ENCODE results near the gene PPFIBP1.

PPFIBP1 gene

DNA sequence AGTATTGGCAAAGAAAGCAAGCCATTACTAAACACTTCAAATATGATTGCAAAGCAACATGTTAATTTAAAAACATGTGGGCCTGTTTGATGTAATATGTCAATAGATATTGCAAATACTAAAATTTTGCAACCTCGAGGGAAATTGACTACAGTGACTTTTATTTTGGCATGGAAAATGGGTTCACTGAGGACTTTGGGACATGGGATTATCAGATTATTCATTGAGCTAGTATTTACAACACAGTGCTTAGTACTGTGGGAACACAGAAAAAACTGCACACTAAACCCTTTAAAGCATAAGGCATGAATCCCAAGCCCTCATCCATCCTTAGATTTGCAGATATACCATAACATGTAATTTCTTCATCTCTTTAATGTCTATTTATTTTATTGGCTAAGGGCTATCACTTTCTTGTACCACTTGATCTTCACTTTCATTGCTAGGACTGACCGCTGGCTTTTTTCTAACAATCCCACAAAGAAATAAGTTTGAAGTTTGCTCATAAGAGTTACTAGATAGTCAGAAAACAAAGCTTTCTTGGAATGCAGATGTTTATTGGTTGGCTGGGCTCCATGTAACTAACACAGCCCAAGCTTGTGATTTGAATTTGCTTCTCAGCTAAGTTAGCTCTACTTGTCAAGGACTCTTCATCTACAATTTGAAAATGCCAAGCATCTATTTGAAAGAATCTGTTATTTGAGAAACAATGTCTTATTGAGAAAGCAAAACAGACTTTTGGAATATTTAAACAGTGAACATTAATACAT, 48.7 kb downstream of the PPFIBP1 start:
- no peaks in the 10 kb centered on the region for H3K9me3 ChIP-seq (ENCODE audit: control insufficient read depth, low read length)
- H3K18ac ChIP-seq (ENCODE audit: low read depth in 1 of 2, low read length in 2 of 2), result no peak overlapping the region

DNA sequence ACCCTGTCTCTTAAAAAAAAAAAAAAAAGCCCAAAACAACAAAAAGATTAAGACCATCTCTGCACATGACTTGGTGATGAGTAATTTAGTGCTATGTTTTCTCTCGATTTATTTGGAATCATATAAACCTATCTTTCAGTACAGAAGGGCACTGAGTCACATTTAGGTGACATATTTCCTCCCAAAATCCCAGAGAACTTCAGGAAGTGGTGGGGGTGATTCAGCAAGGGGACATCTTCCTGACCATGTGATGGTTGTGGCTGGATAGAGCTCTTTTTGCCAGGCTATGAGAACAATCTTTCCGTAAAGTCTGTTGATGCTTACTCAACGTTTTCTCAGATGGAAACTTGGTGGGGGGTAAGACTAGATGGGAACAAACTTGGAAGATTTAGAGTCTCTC, 50.0 kb downstream of the PPFIBP1 start:
- 0% methylated on average over 2 of the region's 3 CpGs for WGBS
- peak overlapping the region in 1 of 2 experiments; percentile 4 for H3K18ac ChIP-seq (ENCODE audit: low read depth in 1 of 2, low read length in 2 of 2)
- H3K4me2 ChIP-seq (ENCODE audit: low read length, poor library complexity, severe bottlenecking), result no peak overlapping the region

More for the DNA sequence above, 48.7 kb downstream of the PPFIBP1 start:
- H4K91ac ChIP-seq (ENCODE audit: low read length), result no peak overlapping the region
- no peaks in the 10 kb centered on the region for H3K27me3 ChIP-seq (ENCODE audit: control insufficient read depth in 1 of 2, insufficient read depth in 1 of 2, low read length in 2 of 2)
- H4K8ac ChIP-seq (ENCODE audit: low read length), result no peak overlapping the region
- no peak overlapping the region for H3K4me2 ChIP-seq (ENCODE audit: low read length, poor library complexity, severe bottlenecking)
- no peak overlapping the region for H2BK120ac ChIP-seq (ENCODE audit: low read depth, low read length)
- H3K4me3 ChIP-seq (ENCODE audit: insufficient read depth in 1 of 2, low read depth in 1 of 2, low read length in 2 of 2), result no peak overlapping the region
- H2AFZ ChIP-seq (ENCODE audit: low read depth, low read length), result no peak overlapping the region
- H2BK5ac ChIP-seq (ENCODE audit: low read depth, low read length, poor library complexity, severe bottlenecking), result no peak overlapping the region
- H3K79me1 ChIP-seq (replicated peaks; ENCODE audit: low read length, poor library complexity, severe bottlenecking), result peaks cover 6% of the 10 kb centered on the region
- peaks cover 0 to 13% of the 10 kb centered on the region in 2 experiments for H3K36me3 ChIP-seq (ENCODE audit: control insufficient read depth in 1 of 2, insufficient read depth in 2 of 2, low read depth in 1 of 2, low read length in 2 of 2)
- H3K4me1 ChIP-seq (ENCODE audit: control insufficient read depth, insufficient read depth, low read depth, low read length), result peaks cover 3% of the 10 kb centered on the region
- DNase-seq, result peak; percentile 61
- H3K23ac ChIP-seq (ENCODE audit: low read length in 2 of 2), result no peak overlapping the region
- H2BK15ac ChIP-seq (ENCODE audit: low read depth, poor library complexity, severe bottlenecking), result no peak overlapping the region
- H2BK12ac ChIP-seq (ENCODE audit: low read length in 2 of 2), result no peak overlapping the region
- no peak overlapping the region for H3K4ac ChIP-seq (ENCODE audit: low read depth in 1 of 2, low read length in 2 of 2)
- H3K9ac ChIP-seq (ENCODE audit: low read length), result peak overlapping the region; percentile 84
- no peak overlapping the region for H2AK5ac ChIP-seq (ENCODE audit: low read length, severe bottlenecking)
- no peak overlapping the region for H3K27ac ChIP-seq (ENCODE audit: low read length, poor library complexity, severe bottlenecking)
- H3K14ac ChIP-seq (ENCODE audit: low read length in 2 of 2), result no peak overlapping the region
- WGBS, result 46% methylated on average over 2 of the region's 2 CpGs

DNA sequence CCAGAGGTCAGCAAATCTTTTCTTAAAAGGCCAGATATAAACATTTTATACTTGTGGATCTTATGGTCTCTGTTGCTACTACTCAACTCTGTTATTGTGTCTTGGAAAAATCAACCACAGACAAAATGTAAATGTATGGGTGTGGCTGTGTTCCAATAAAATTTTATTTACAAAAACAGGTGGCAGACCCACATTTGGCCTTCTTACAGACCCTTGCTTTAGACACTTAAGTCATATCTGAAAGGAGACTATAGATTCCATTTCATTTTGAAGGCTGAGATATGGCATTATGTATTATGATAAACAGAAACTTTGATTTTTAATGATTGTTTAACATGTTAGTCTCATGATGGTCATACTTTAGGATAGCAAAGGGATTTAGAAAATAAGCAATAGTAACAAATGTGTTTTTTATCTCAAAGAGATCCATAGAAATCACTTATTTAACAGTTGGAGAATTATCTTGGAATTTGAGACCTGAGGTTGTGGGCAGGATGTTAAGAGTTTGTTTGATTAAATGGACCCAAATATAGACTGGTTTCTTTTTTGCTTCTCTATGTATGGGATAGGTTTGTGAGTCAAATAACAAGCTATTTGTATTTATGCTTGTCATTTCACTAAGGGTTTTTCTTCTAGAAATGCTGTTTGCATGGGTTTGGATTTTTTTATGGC, 51.2 kb downstream of the PPFIBP1 start:
- no peak overlapping the region for H3K4ac ChIP-seq (ENCODE audit: low read depth in 1 of 2, low read length in 2 of 2)
- H3K23ac ChIP-seq (ENCODE audit: low read length in 2 of 2), result no peak overlapping the region
- no peak overlapping the region for H2BK15ac ChIP-seq (ENCODE audit: low read depth, poor library complexity, severe bottlenecking)
- no peak overlapping the region for H3K4me3 ChIP-seq (ENCODE audit: insufficient read depth in 1 of 2, low read depth in 1 of 2, low read length in 2 of 2)
- H2AFZ ChIP-seq (ENCODE audit: low read depth, low read length), result no peak overlapping the region
- no peak overlapping the region for H2BK120ac ChIP-seq (ENCODE audit: low read depth, low read length)
- peaks cover 3% of the 10 kb centered on the region for H3K4me1 ChIP-seq (ENCODE audit: control insufficient read depth, insufficient read depth, low read depth, low read length)
- no peaks in the 10 kb centered on the region for H3K27me3 ChIP-seq (ENCODE audit: control insufficient read depth in 1 of 2, insufficient read depth in 1 of 2, low read length in 2 of 2)
- H3K79me1 ChIP-seq (replicated peaks; ENCODE audit: low read length, poor library complexity, severe bottlenecking), result peaks cover 9% of the 10 kb centered on the region
- no peak overlapping the region for H4K91ac ChIP-seq (ENCODE audit: low read length)
- H3K18ac ChIP-seq (ENCODE audit: low read depth in 1 of 2, low read length in 2 of 2), result no peak overlapping the region
- no peak overlapping the region for H2AK5ac ChIP-seq (ENCODE audit: low read length, severe bottlenecking)
- no peak overlapping the region for H3K14ac ChIP-seq (ENCODE audit: low read length in 2 of 2)
- H3K27ac ChIP-seq (ENCODE audit: low read length, poor library complexity, severe bottlenecking), result no peak overlapping the region
- H3K36me3 ChIP-seq (ENCODE audit: control insufficient read depth in 1 of 2, insufficient read depth in 2 of 2, low read depth in 1 of 2, low read length in 2 of 2), result peaks cover 4 to 33% of the 10 kb centered on the region in 2 experiments
- H3K4me2 ChIP-seq (ENCODE audit: low read length, poor library complexity, severe bottlenecking), result no peak overlapping the region
- no peak overlapping the region for H2BK5ac ChIP-seq (ENCODE audit: low read depth, low read length, poor library complexity, severe bottlenecking)
- no peak overlapping the region for H4K8ac ChIP-seq (ENCODE audit: low read length)
- H3K9me3 ChIP-seq (ENCODE audit: control insufficient read depth, low read length), result no peaks in the 10 kb centered on the region
- peak; percentile 55 for DNase-seq
- H2BK12ac ChIP-seq (ENCODE audit: low read length in 2 of 2), result no peak overlapping the region
- peak overlapping the region; percentile 84 for H3K9ac ChIP-seq (ENCODE audit: low read length)

More for the DNA sequence above, 50.0 kb downstream of the PPFIBP1 start:
- no peak overlapping the region for H3K14ac ChIP-seq (ENCODE audit: low read length in 2 of 2)
- H2BK120ac ChIP-seq (ENCODE audit: low read depth, low read length), result no peak overlapping the region
- no peak overlapping the region for H3K4ac ChIP-seq (ENCODE audit: low read depth in 1 of 2, low read length in 2 of 2)
- no peaks in the 10 kb centered on the region for H3K27me3 ChIP-seq (ENCODE audit: control insufficient read depth in 1 of 2, insufficient read depth in 1 of 2, low read length in 2 of 2)
- no peak overlapping the region for H2AK5ac ChIP-seq (ENCODE audit: low read length, severe bottlenecking)
- H3K36me3 ChIP-seq (ENCODE audit: control insufficient read depth in 1 of 2, insufficient read depth in 2 of 2, low read depth in 1 of 2, low read length in 2 of 2), result peaks cover under 1 to 26% of the 10 kb centered on the region in 2 experiments
- peak overlapping the region; percentile 68 for H3K27ac ChIP-seq (ENCODE audit: low read length, poor library complexity, severe bottlenecking)
- peaks cover 4% of the 10 kb centered on the region for H3K79me1 ChIP-seq (replicated peaks; ENCODE audit: low read length, poor library complexity, severe bottlenecking)
- no peak overlapping the region for H2AFZ ChIP-seq (ENCODE audit: low read depth, low read length)
- no peak overlapping the region for H4K8ac ChIP-seq (ENCODE audit: low read length)
- no peak overlapping the region for H2BK5ac ChIP-seq (ENCODE audit: low read depth, low read length, poor library complexity, severe bottlenecking)
- peak; percentile 94 for DNase-seq
- peak overlapping the region in 1 of 2 experiments; percentile 5 for H2BK12ac ChIP-seq (ENCODE audit: low read length in 2 of 2)
- no peak overlapping the region for H2BK15ac ChIP-seq (ENCODE audit: low read depth, poor library complexity, severe bottlenecking)
- peak overlapping the region; percentile 84 for H3K9ac ChIP-seq (ENCODE audit: low read length)
- no peak overlapping the region for H3K4me3 ChIP-seq (ENCODE audit: insufficient read depth in 1 of 2, low read depth in 1 of 2, low read length in 2 of 2)
- H3K23ac ChIP-seq (ENCODE audit: low read length in 2 of 2), result no peak overlapping the region
- no peaks in the 10 kb centered on the region for H3K9me3 ChIP-seq (ENCODE audit: control insufficient read depth, low read length)
- H4K91ac ChIP-seq (ENCODE audit: low read length), result no peak overlapping the region
- peaks cover 3% of the 10 kb centered on the region for H3K4me1 ChIP-seq (ENCODE audit: control insufficient read depth, insufficient read depth, low read depth, low read length)

DNA sequence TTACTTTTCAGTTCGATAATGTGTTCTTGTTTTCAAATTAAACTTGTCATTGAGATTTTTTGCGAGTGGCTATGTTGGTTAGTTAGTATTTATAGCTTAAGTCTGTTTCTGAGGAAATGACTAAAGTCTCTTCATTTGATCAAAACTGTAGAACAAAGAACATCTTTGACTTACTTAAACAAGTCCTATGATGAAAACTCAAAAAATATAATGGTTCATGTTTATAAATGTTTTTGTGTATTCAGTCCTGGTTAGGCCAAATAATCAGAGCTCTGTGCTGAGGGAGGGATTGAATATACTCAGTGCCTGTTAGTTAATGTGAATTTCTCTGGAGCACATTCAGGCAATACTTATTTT, 51.7 kb downstream of the PPFIBP1 start:
- DNase-seq, result no peak
- no peak overlapping the region for H3K27ac ChIP-seq (ENCODE audit: low read length, poor library complexity, severe bottlenecking)
- peak overlapping the region; percentile 84 for H3K9ac ChIP-seq (ENCODE audit: low read length)
- H3K4me1 ChIP-seq (ENCODE audit: control insufficient read depth, insufficient read depth, low read depth, low read length), result peaks cover 3% of the 10 kb centered on the region
- H2BK120ac ChIP-seq (ENCODE audit: low read depth, low read length), result no peak overlapping the region
- no peak overlapping the region for H2AFZ ChIP-seq (ENCODE audit: low read depth, low read length)
- no peak overlapping the region for H2BK15ac ChIP-seq (ENCODE audit: low read depth, poor library complexity, severe bottlenecking)
- H3K4me3 ChIP-seq (ENCODE audit: insufficient read depth in 1 of 2, low read depth in 1 of 2, low read length in 2 of 2), result no peak overlapping the region
- H3K9me3 ChIP-seq (ENCODE audit: control insufficient read depth, low read length), result no peaks in the 10 kb centered on the region
- H2BK5ac ChIP-seq (ENCODE audit: low read depth, low read length, poor library complexity, severe bottlenecking), result no peak overlapping the region
- H3K79me1 ChIP-seq (replicated peaks; ENCODE audit: low read length, poor library complexity, severe bottlenecking), result peaks cover 11% of the 10 kb centered on the region
- H3K23ac ChIP-seq (ENCODE audit: low read length in 2 of 2), result no peak overlapping the region
- no peak overlapping the region for H2BK12ac ChIP-seq (ENCODE audit: low read length in 2 of 2)
- H3K4me2 ChIP-seq (ENCODE audit: low read length, poor library complexity, severe bottlenecking), result no peak overlapping the region
- H4K91ac ChIP-seq (ENCODE audit: low read length), result no peak overlapping the region
- H3K4ac ChIP-seq (ENCODE audit: low read depth in 1 of 2, low read length in 2 of 2), result no peak overlapping the region
- WGBS, result 51% methylated on average over 2 of the region's 2 CpGs
- no peak overlapping the region for H2AK5ac ChIP-seq (ENCODE audit: low read length, severe bottlenecking)
- peaks cover 4 to 38% of the 10 kb centered on the region in 2 experiments for H3K36me3 ChIP-seq (ENCODE audit: control insufficient read depth in 1 of 2, insufficient read depth in 2 of 2, low read depth in 1 of 2, low read length in 2 of 2)
- no peak overlapping the region for H4K8ac ChIP-seq (ENCODE audit: low read length)
- H3K27me3 ChIP-seq (ENCODE audit: control insufficient read depth in 1 of 2, insufficient read depth in 1 of 2, low read length in 2 of 2), result no peaks in the 10 kb centered on the region
- H3K18ac ChIP-seq (ENCODE audit: low read depth in 1 of 2, low read length in 2 of 2), result no peak overlapping the region
- H3K14ac ChIP-seq (ENCODE audit: low read length in 2 of 2), result no peak overlapping the region
